ENCODE data around the gene AMOT. TPM values are rescaled to one million over a fixed set of nuclear protein-coding genes. Genes with fewer than 3 reads are reported as not detected.

The AMOT gene
- total RNA-seq, 2 experiments from 2014 or later: 1.4 to 1.6 TPM

DNA sequence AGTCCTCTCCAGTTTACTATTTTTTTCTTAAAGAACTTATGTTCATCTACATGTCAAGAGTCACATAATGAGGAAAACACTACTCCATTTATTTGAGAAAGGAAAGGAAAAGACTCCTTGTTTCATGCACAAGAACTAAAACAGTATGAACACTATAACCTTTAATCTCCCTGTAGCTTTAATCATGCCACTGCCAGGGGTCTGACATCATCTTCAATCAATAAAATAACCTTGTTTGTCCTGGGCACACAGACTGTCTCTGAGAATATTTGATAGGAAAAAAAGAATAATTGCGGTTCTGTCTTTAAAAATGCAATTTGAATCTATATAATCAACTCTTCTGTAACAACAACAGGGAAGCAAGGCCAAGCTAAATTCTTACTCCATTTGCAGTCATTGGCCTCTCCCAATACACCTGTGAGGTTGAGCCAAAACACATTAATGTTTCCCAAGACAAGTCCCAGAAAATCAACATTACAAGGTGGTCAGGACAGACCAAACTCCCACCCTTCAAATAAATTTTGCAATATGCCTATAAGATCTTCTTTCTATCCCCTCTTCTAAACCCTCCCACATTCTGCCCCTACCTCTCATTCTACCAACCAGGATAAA is 13.2 kb downstream of the AMOT start:
- peaks cover 3% of the 10 kb centered on the region for H3K36me3 ChIP-seq (ENCODE audit: insufficient read depth, low read length)
- intact Hi-C loops (cut with DNase I, micrococcal nuclease): no loop called here
- H3K27ac Mint-ChIP-seq: no peak overlapping the region
- H3K4me1 ChIP-seq (ENCODE audit: insufficient read depth, low read length): no peaks in the 10 kb centered on the region
- no peaks in the 10 kb centered on the region for H3K27me3 Mint-ChIP-seq
- H3K9me3 ChIP-seq (ENCODE audit: control insufficient read depth in 1 of 2, insufficient read depth in 1 of 2, low read length in 2 of 2): no peaks in the 10 kb centered on the region
- POLR2A ChIA-PET: no interaction called here
- no peak overlapping the region for H3K27ac ChIP-seq (ENCODE audit: low read depth in 1 of 2, low read length in 2 of 2)
- no peaks in the 10 kb centered on the region for H3K9me3 Mint-ChIP-seq
- no peak overlapping the region for H3K4me3 ChIP-seq (ENCODE audit: low read length)
- ATAC-seq (ENCODE audit: poor library complexity) (no peak), DNase-seq (no peak)
- H3K4me1 Mint-ChIP-seq (ENCODE audit: low read depth): no peaks in the 10 kb centered on the region
- H3K4me3 Mint-ChIP-seq: no peak overlapping the region
- no peaks in the 10 kb centered on the region for H3K27me3 ChIP-seq (ENCODE audit: control insufficient read depth in 1 of 2, insufficient read depth in 2 of 2, low read length in 2 of 2)
- CTCF ChIA-PET: no interaction called here
- TF ChIP-seq, protein P1, sequence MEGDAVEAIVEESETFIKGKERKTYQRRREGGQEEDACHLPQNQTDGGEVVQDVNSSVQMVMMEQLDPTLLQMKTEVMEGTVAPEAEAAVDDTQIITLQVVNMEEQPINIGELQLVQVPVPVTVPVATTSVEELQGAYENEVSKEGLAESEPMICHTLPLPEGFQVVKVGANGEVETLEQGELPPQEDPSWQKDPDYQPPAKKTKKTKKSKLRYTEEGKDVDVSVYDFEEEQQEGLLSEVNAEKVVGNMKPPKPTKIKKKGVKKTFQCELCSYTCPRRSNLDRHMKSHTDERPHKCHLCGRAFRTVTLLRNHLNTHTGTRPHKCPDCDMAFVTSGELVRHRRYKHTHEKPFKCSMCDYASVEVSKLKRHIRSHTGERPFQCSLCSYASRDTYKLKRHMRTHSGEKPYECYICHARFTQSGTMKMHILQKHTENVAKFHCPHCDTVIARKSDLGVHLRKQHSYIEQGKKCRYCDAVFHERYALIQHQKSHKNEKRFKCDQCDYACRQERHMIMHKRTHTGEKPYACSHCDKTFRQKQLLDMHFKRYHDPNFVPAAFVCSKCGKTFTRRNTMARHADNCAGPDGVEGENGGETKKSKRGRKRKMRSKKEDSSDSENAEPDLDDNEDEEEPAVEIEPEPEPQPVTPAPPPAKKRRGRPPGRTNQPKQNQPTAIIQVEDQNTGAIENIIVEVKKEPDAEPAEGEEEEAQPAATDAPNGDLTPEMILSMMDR (IDR thresholded peaks at IDR 0.05): no peak
- H3K36me3 Mint-ChIP-seq (ENCODE audit: low read depth): no peaks in the 10 kb centered on the region

GRCh38 chrX:112826023-112826422 is 14.6 kb downstream of the AMOT start:
- Mint-ChIP-seq H3K4me3 (no peak overlapping the region), H3K27ac (no peak overlapping the region), H3K4me1 (ENCODE audit: low read depth) (no peaks in the 10 kb centered on the region), H3K36me3 (ENCODE audit: low read depth) (no peaks in the 10 kb centered on the region), H3K9me3 (no peaks in the 10 kb centered on the region), H3K27me3 (no peaks in the 10 kb centered on the region)
- TF ChIP-seq, protein P1 (IDR thresholded peaks at IDR 0.05): no peak
- ChIA-PET POLR2A (no interaction called here), CTCF (no interaction called here)
- no peak overlapping the region for H3K4me3 ChIP-seq (ENCODE audit: low read length)
- H3K4me1 ChIP-seq (ENCODE audit: insufficient read depth, low read length): no peaks in the 10 kb centered on the region
- H3K27me3 ChIP-seq (ENCODE audit: control insufficient read depth in 1 of 2, insufficient read depth in 2 of 2, low read length in 2 of 2): no peaks in the 10 kb centered on the region
- peaks cover 3% of the 10 kb centered on the region for H3K36me3 ChIP-seq (ENCODE audit: insufficient read depth, low read length)
- no peaks in the 10 kb centered on the region for H3K9me3 ChIP-seq (ENCODE audit: control insufficient read depth in 1 of 2, insufficient read depth in 1 of 2, low read length in 2 of 2)
- DNase-seq: no peak
- intact Hi-C loops (cut with DNase I, micrococcal nuclease): no loop called here
- ATAC-seq (ENCODE audit: poor library complexity): no peak
- H3K27ac ChIP-seq (ENCODE audit: low read depth in 1 of 2, low read length in 2 of 2): no peak overlapping the region

- Histone ChIP-seq H3K9me3 (ENCODE audit: control insufficient read depth in 1 of 2, insufficient read depth in 1 of 2, low read length in 2 of 2) (no peaks in the 10 kb centered on the region), H3K4me3 (ENCODE audit: low read length) (no peak overlapping the region), H3K27ac (ENCODE audit: low read depth in 1 of 2, low read length in 2 of 2) (no peak overlapping the region), H3K36me3 (ENCODE audit: insufficient read depth, low read length) (no peaks in the 10 kb centered on the region), H3K4me1 (ENCODE audit: insufficient read depth, low read length) (no peaks in the 10 kb centered on the region), H3K27me3 (ENCODE audit: control insufficient read depth in 1 of 2, insufficient read depth in 2 of 2, low read length in 2 of 2) (no peaks in the 10 kb centered on the region)
- H3K9me3 Mint-ChIP-seq: no peaks in the 10 kb centered on the region
- H3K27me3 Mint-ChIP-seq: no peaks in the 10 kb centered on the region
- DNase-seq: no peak
- H3K27ac Mint-ChIP-seq: no peak overlapping the region
- intact Hi-C loops (cut with DNase I, micrococcal nuclease): no loop called here
- TF ChIP-seq, protein P1 (IDR thresholded peaks at IDR 0.05): no peak
- ChIA-PET POLR2A (no interaction called here), CTCF (no interaction called here)
- no peaks in the 10 kb centered on the region for H3K36me3 Mint-ChIP-seq (ENCODE audit: low read depth)
- H3K4me1 Mint-ChIP-seq (ENCODE audit: low read depth): no peaks in the 10 kb centered on the region
- H3K4me3 Mint-ChIP-seq: no peak overlapping the region
- no peak for ATAC-seq (ENCODE audit: poor library complexity)
These were observed 17.7 kb downstream of the AMOT start for GRCh38 chrX:112822892-112823291.
